ENCODE data around the gene CTSW. TPM values are rescaled to one million over a fixed set of nuclear protein-coding genes. Genes with fewer than 3 reads are reported as not detected.

CTSW gene
- total RNA-seq, 4 donors from 2014 or later = 0.67 to 7.6 (median 2.7) TPM

- Histone ChIP-seq H3K27ac (no peak overlapping the region), H3K9me3 (no peaks in the 10 kb centered on the region), H3K4me3 (replicated peaks in 1 of 3) (no peak overlapping the region), H3K27me3 (no peaks in the 10 kb centered on the region), H3K36me3 (no peaks in the 10 kb centered on the region), H3K4me1 (peaks cover 0 to 11% of the 10 kb centered on the region in 2 donors)
- 86 to 93% methylated on average over 6 of the region's 6 CpGs for WGBS, 2 donors
- DNase-seq = no peak
- intact Hi-C loops (cut with DNase I) = no loop called here
- no peak for TF ChIP-seq POLR2A (IDR thresholded peaks at IDR 0.05)
- TF ChIP-seq CTCF (IDR thresholded peaks at IDR 0.05) = no peak
These were observed 28.2 kb downstream of the CTSW start for GRCh38 chr11:65907878-65908277.

- DNase-seq = no peak
- intact Hi-C loops (cut with DNase I) = no loop called here
- no peak overlapping the region for H3K4me3 ChIP-seq (replicated peaks in 1 of 3)
- peaks cover 2 to 31% of the 10 kb centered on the region in 2 donors for H3K4me1 ChIP-seq
- no peaks in the 10 kb centered on the region for H3K27me3 ChIP-seq
- H3K36me3 ChIP-seq = no peaks in the 10 kb centered on the region
- TF ChIP-seq POLR2A (IDR thresholded peaks at IDR 0.05) (no peak), CTCF (IDR thresholded peaks at IDR 0.05) (peak in 1 of 6 experiments; percentile 16)
- 20 to 21% methylated on average over 9 to 12 of the region's 14 CpGs for WGBS, 2 donors
- H3K9me3 ChIP-seq = no peaks in the 10 kb centered on the region
- H3K27ac ChIP-seq = no peak overlapping the region
These were observed 32.3 kb downstream of the CTSW start for GRCh38 chr11:65911682-65912568.

GRCh38 chr11:65912845-65913244 lies 33.2 kb downstream of the CTSW start:
- H3K36me3 ChIP-seq = no peaks in the 10 kb centered on the region
- no peak overlapping the region for H3K27ac ChIP-seq
- no peak overlapping the region for H3K4me3 ChIP-seq (replicated peaks in 1 of 3)
- H3K4me1 ChIP-seq = peaks cover 11 to 40% of the 10 kb centered on the region in 2 donors
- intact Hi-C loops (cut with DNase I) = no loop called here
- H3K27me3 ChIP-seq = no peaks in the 10 kb centered on the region
- DNase-seq = no peak
- 67 to 70% methylated on average over 4 of the region's 4 CpGs for WGBS, 2 donors
- H3K9me3 ChIP-seq = no peaks in the 10 kb centered on the region
- no peak for TF ChIP-seq POLR2A (IDR thresholded peaks at IDR 0.05)
- no peak for TF ChIP-seq CTCF (IDR thresholded peaks at IDR 0.05)

GRCh38 chr11:65915101-65915820 lies 35.6 kb downstream of the CTSW start:
- intact Hi-C loops (cut with DNase I) = loop anchor here (5.0 kb wide), 1 partner anchor 47 kb away; the partner anchor contains the start of gene SART1
- H3K4me3 ChIP-seq (replicated peaks in 1 of 3) = no peak overlapping the region
- no peak for DNase-seq
- WGBS, 2 donors = 54 to 56% methylated on average over 9 to 10 of the region's 10 CpGs
- TF ChIP-seq CTCF (IDR thresholded peaks at IDR 0.05) (no peak), POLR2A (IDR thresholded peaks at IDR 0.05) (no peak)
- no peaks in the 10 kb centered on the region for H3K9me3 ChIP-seq
- peaks cover 18 to 47% of the 10 kb centered on the region in 2 donors for H3K4me1 ChIP-seq
- peak overlapping the region in 2 of 3 donors; percentile 46 to 73 for H3K27ac ChIP-seq
- H3K36me3 ChIP-seq = no peaks in the 10 kb centered on the region
- H3K27me3 ChIP-seq = no peaks in the 10 kb centered on the region

All from thyroid gland (tissue), 4 donors.